Measurements from ENCODE around the gene DAAM1.

Gene DAAM1

DNA sequence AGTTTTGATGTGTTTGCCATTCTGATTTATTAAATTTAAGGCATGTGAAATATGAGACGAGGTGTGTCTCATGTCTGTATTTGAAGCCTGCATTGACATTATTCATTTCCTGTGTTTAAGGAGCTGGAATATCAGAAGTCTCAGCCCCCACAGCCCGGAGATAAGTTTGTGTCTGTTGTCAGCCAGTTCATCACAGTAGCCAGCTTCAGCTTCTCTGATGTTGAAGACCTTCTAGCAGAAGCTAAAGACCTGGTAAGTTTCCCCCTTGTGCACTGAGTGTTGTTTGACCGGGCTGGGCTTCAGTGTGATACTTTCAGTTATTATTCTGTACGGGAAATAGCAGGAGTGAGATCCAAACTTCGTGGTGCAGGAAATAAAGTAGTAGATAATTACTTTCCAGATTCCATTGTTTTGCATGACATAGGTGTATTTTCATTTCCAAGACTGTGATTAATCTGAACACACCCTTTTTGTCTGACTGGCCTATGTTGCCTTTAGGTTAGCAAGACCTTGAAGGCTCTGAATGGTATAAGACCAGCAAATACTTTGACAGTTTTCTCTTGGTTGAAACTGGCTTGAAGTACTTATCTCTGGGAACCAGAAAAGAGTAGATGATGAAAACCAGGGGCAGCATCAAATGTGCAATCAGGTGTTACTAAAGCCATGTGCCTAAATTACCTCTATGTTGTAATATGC, 175.2 kb downstream of the DAAM1 start:
- TF ChIP-seq, protein P1, sequence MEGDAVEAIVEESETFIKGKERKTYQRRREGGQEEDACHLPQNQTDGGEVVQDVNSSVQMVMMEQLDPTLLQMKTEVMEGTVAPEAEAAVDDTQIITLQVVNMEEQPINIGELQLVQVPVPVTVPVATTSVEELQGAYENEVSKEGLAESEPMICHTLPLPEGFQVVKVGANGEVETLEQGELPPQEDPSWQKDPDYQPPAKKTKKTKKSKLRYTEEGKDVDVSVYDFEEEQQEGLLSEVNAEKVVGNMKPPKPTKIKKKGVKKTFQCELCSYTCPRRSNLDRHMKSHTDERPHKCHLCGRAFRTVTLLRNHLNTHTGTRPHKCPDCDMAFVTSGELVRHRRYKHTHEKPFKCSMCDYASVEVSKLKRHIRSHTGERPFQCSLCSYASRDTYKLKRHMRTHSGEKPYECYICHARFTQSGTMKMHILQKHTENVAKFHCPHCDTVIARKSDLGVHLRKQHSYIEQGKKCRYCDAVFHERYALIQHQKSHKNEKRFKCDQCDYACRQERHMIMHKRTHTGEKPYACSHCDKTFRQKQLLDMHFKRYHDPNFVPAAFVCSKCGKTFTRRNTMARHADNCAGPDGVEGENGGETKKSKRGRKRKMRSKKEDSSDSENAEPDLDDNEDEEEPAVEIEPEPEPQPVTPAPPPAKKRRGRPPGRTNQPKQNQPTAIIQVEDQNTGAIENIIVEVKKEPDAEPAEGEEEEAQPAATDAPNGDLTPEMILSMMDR (IDR thresholded peaks at IDR 0.05; ENCODE audit: extremely low read depth, missing control alignments) = no peak
- no peak for DNase-seq (ENCODE audit: low spot score)

DNA sequence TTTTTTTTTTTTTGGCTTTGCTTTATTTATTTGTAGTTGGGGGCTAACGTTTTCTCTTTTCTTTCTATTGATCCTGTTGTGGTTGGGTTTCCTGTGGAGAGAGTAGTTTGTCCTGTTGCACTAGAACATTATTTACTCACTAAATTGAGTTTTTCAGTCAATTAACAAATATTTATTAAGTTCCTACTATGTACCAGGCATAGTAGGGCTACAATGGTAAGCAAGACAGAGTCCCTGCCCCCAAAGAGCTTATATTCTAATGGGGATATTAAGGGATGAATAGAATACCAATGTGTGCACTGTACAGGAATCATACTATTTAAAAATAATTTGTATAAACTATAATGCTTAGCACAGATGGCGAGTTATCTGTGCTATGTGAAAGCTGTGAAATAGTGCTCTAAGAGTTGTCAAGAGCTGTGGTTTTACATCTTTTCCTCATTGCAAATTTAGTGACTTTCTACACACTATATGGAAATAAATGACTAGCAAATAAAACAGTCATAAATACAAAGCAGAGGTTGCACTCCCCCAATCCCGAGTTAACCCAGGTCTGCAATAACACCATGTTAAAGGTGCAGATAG, 181.8 kb downstream of the DAAM1 start:
- no peak for DNase-seq (ENCODE audit: low spot score)
- TF ChIP-seq, protein P1 (IDR thresholded peaks at IDR 0.05; ENCODE audit: extremely low read depth, missing control alignments) = no peak

DNA sequence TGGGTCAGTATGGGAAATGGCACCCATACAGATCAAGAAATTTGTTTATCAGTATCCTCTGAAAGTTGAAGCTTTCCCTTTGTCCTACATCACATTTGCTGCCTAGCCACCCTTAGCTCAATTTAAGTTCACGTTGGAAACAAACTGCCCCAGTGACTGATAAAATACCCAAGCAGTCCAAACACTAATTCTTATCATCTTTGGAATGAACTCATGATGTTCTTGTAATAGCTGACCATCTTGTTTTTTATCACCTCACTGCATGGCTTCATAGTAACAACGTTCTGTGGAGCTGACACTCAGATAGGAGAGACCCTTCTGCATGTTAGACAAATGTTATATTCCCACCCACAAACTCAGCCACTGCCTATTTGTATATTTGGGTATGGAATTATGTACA, 183.3 kb downstream of the DAAM1 start:
- no peak for DNase-seq (ENCODE audit: low spot score)
- TF ChIP-seq, protein P1 (IDR thresholded peaks at IDR 0.05; ENCODE audit: extremely low read depth, missing control alignments) = no peak

DNA sequence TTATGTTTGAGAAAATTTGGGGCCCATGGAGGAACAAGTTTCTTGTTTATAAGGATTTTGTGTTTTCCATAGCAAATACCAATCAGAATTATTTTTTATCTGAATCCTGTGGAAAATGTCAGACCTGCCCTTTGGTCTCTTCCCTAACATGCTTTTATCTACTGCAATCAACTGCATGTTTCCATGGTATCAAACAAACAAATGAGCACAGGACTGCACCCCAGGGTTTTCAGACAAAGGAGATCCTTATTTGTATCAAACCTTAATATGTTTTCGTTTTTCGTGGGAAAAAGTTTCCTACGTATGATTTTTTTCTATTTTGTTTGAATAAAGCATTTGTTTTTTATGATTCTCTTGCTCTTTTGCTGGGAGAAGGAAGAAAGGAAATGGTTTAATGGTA, 185.6 kb downstream of the DAAM1 start:
- DNase-seq (ENCODE audit: low spot score) = no peak

DNA sequence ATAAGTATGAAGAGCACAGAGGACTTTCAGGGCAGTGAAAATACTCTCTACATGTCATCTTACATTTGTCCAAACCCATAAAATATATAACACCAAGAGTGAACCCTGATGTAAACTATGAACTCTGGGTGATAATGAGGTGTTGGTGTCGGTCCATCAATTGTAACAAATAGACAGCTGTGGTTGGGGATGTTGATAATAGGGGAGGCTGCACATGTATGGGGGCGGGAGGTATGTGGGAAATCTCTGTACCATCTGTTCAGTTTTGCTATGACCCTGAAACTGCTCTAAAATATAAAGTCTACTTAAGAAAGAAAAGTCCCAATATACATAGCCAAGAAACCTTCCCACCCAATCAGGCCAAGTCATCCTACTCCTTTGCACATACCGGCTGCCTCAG, 188.2 kb downstream of the DAAM1 start:
- DNase-seq (ENCODE audit: low spot score) = no peak
- TF ChIP-seq, protein P1 (IDR thresholded peaks at IDR 0.05; ENCODE audit: extremely low read depth, missing control alignments) = no peak

More for the DNA sequence above, 185.6 kb downstream of the DAAM1 start:
- TF ChIP-seq, protein P1 (IDR thresholded peaks at IDR 0.05; ENCODE audit: extremely low read depth, missing control alignments) = no peak

DNA sequence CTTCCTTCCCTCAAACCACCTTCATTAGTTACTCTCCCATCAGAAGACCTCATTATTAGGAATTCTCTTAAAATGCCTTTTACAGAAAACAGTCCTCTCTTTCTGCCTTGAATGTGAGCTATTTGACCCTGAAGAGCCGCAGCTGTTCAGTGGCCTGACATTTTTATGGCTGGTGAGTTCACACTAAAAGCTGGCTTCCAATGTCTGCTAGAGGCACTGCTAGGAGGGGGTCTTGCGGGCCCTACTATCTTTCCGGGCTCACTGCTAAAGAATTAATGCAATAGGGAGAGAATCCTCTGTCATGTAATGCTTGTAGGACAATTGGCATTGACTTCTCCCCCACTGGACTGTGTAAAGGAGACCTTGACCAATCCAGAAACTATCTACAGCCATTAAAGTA, 189.0 kb downstream of the DAAM1 start:
- no peak for DNase-seq (ENCODE audit: low spot score)
- TF ChIP-seq, protein P1 (IDR thresholded peaks at IDR 0.05; ENCODE audit: extremely low read depth, missing control alignments) = no peak

DNA sequence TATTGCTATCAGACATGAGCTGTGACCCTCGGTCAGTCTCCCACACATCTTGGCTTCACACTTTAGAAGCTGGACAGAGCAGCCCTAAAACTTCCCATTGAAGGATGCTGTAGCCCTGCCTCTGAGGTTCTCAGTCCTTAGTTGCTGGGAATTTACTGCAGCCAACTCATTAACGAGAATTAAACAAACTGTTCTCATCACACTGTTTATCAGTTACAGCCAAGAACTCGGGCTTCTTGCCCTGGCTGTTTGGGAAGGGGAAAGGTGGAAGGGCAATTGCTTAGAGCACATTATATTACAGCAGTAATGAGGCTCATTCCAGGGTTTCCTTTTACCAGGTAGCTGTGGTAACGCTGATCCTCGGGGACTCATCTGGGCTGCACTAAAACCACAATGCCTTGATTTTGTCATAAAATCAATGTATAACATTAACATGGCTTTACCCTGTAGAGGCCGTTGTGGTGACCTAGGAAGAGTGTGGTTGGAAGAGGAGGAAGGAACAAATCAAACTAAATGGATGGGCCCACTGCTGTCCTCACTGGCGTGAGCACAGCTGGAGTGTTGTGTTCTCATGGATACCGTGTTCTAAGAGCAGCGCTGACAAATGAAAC, 189.6 kb downstream of the DAAM1 start:
- TF ChIP-seq, protein P1 (IDR thresholded peaks at IDR 0.05; ENCODE audit: extremely low read depth, missing control alignments) = no peak
- no peak for DNase-seq (ENCODE audit: low spot score)

Measured in GM20000 (cell line).